ENCODE measurements around the gene FARSB.

DNA sequence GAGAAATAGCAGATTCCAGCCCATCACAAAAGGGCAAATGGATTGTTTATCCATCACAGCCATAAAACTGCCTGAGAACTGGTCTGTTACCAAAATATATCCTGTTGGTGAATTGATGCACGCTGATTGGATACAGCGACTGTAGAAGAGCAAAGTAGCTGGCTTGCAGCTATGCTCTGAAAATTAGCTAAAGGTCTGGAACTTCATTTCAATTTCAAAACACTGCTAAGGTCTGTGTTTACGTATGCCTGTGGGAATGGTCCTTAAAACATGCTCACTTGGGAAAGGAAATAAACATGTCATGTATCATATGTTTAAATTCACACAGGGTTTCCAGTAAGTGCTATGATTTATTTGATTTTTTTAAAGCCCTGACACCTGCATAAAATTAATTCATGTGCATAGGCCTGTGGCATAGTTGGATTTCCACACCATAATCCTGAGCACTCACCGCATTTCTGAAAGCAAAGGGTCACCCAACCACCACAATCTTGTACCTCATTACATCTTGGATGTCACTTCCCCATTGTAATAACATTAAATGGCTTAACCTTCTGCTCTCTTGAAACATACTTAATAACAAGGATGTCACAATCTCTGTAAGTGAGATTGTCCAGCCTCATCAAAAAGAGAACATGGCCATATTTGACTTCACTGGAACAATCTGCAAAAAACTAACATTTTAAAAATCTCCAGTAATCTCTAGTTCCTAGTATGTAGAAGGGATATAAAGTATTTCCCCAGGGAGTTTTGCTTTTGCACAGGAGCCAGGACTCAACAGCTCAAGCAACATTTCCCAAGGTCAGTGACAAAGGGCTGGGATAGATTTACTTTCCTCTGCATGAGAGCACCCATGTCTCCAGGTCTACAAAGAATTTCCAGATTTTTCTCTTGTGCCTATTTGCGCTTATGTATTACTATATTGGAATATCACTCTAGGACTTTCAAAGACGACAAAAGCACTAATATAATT, 109.8 kb downstream of the FARSB start:
- TF ChIP-seq, protein P1, sequence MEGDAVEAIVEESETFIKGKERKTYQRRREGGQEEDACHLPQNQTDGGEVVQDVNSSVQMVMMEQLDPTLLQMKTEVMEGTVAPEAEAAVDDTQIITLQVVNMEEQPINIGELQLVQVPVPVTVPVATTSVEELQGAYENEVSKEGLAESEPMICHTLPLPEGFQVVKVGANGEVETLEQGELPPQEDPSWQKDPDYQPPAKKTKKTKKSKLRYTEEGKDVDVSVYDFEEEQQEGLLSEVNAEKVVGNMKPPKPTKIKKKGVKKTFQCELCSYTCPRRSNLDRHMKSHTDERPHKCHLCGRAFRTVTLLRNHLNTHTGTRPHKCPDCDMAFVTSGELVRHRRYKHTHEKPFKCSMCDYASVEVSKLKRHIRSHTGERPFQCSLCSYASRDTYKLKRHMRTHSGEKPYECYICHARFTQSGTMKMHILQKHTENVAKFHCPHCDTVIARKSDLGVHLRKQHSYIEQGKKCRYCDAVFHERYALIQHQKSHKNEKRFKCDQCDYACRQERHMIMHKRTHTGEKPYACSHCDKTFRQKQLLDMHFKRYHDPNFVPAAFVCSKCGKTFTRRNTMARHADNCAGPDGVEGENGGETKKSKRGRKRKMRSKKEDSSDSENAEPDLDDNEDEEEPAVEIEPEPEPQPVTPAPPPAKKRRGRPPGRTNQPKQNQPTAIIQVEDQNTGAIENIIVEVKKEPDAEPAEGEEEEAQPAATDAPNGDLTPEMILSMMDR (IDR thresholded peaks at IDR 0.05; ENCODE audit: poor library complexity, severe bottlenecking): no peak
- TF ChIP-seq POLR2AphosphoS5 (IDR thresholded peaks at IDR 0.05) (no peak), EP300 (conservative IDR thresholded peaks at IDR 0.05; ENCODE audit: poor library complexity, severe bottlenecking) (no peak), TAF1 (IDR thresholded peaks at IDR 0.05; ENCODE audit: low read depth) (no peak), EZH2 (IDR thresholded peaks at IDR 0.05; ENCODE audit: borderline replicate concordance, insufficient read depth, low read length, poor library complexity, severe bottlenecking) (no peak)
- TF ChIP-seq, protein P2, sequence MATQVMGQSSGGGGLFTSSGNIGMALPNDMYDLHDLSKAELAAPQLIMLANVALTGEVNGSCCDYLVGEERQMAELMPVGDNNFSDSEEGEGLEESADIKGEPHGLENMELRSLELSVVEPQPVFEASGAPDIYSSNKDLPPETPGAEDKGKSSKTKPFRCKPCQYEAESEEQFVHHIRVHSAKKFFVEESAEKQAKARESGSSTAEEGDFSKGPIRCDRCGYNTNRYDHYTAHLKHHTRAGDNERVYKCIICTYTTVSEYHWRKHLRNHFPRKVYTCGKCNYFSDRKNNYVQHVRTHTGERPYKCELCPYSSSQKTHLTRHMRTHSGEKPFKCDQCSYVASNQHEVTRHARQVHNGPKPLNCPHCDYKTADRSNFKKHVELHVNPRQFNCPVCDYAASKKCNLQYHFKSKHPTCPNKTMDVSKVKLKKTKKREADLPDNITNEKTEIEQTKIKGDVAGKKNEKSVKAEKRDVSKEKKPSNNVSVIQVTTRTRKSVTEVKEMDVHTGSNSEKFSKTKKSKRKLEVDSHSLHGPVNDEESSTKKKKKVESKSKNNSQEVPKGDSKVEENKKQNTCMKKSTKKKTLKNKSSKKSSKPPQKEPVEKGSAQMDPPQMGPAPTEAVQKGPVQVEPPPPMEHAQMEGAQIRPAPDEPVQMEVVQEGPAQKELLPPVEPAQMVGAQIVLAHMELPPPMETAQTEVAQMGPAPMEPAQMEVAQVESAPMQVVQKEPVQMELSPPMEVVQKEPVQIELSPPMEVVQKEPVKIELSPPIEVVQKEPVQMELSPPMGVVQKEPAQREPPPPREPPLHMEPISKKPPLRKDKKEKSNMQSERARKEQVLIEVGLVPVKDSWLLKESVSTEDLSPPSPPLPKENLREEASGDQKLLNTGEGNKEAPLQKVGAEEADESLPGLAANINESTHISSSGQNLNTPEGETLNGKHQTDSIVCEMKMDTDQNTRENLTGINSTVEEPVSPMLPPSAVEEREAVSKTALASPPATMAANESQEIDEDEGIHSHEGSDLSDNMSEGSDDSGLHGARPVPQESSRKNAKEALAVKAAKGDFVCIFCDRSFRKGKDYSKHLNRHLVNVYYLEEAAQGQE (IDR thresholded peaks at IDR 0.05; ENCODE audit: borderline replicate concordance): no peak

All from neural cell (in vitro differentiated cells).